HCT116 (cell line): ENCODE data around the gene GCNT1. TPM values are rescaled to one million over a fixed set of nuclear protein-coding genes. Genes with fewer than 3 reads are reported as not detected.

ENCODE experiments used
- ATAC-seq: fragments of 200-7000 bp; cut with Tn5 transposase; 2 replicates; pipeline ENCODE4 v1.9.1; 2020; ENCODE audit warnings: mild to moderate bottlenecking, moderate library complexity
- BruUV-seq: library from RNA; stranded (reverse); fragments of 400-500 nt; replicated peaks from 2 replicates; lab custom pipeline; 2021; lab: Mats Ljungman, UMichigan
- CTCF ChIA-PET: fragments of 300-600 bp; sonication (Branson Sonifier 250); formaldehyde crosslinking; loops from one replicate; lab custom pipeline; 2021; ENCODE audit warnings: antibody characterized with exemption; lab: Charles Lee
- POLR2A ChIA-PET: fragments of 300-600, 350-600 bp; sonication (Branson Sonifier 250); formaldehyde crosslinking; loops from one replicate; lab custom pipeline; 2021; ENCODE audit warnings: antibody characterized with exemption; lab: Charles Lee
- RAD21 ChIA-PET, 2 experiments: fragments of 300-600 bp; sonication (Branson Sonifier 250); formaldehyde crosslinking; loops; one replicate each; lab custom pipeline; 2023; ENCODE audit warnings: low total read pairs in 2 of 2; ENCODE audit not compliant: uncharacterized antibody in 2 of 2, unreplicated experiment in 2 of 2, low non-redundant PET in 1 of 2; lab: Charles Lee
- DNase-seq: peaks from one replicate; pipeline ENCODE4 v3.0.0-alpha.2; 2010; ENCODE audit warnings: low read depth, low spot score
- H2AFZ ChIP-seq: fragments of 200-600 bp; shearing (Covaris generic), sonication (generic); 2 replicates; pipeline ENCODE4 v1.6.1; 2017; ENCODE audit warnings: low read depth, mixed run types, mixed read lengths, antibody characterized with exemption, low read length; ENCODE audit not compliant: poor library complexity, severe bottlenecking
- H3K27ac ChIP-seq: 2 replicates; pipeline ENCODE4 v1.5.1; 2012; ENCODE audit warnings: low read depth, low read length
- H3K27me3 ChIP-seq: fragments of 200-600 bp; sonication (generic); 2 replicates; pipeline ENCODE4 v1.6.1; 2016; ENCODE audit warnings: mixed run types, low read length, mixed read lengths; ENCODE audit not compliant: insufficient read depth
- H3K36me3 ChIP-seq, 2 experiments: fragments of 200-500 bp in 1 of 2; fragments of 200-600 bp in 1 of 2; sonication (Bioruptor generic) in 1 of 2; sonication (generic) in 1 of 2; 2 replicates each; pipeline versions ENCODE4 v1.5.1 to v1.6.1; 2014 to 2016; ENCODE audit warnings: low read length in 2 of 2, inconsistent platforms in 1 of 2, mixed read lengths in 1 of 2, mixed run types in 1 of 2; ENCODE audit not compliant: insufficient read depth in 2 of 2, control insufficient read depth in 1 of 2
- H3K4me1 ChIP-seq, 2 experiments: fragments of 200-600 bp in 1 of 2; sonication (generic) in 1 of 2; 2 replicates each; pipeline versions ENCODE4 v1.5.1 to v1.6.1; 2012 to 2017; ENCODE audit warnings: low read length in 2 of 2, inconsistent platforms in 1 of 2, mild to moderate bottlenecking in 1 of 2, mixed read lengths in 1 of 2, mixed run types in 1 of 2, moderate library complexity in 1 of 2; ENCODE audit not compliant: insufficient read depth in 2 of 2, control insufficient read depth in 1 of 2
- H3K4me2 ChIP-seq: fragments of 200-600 bp; sonication (generic); 2 replicates; pipeline ENCODE4 v1.6.1; 2017; ENCODE audit warnings: mixed run types, low read length, mixed read lengths
- H3K4me3 ChIP-seq, 2 experiments: fragments of 200-600 bp in 1 of 2; sonication (generic) in 1 of 2; replicated peaks in 1 of 2; 2 replicates each; pipeline ENCODE4 v1.5.1; 2011 to 2016; ENCODE audit warnings: low read length in 2 of 2, control low read depth in 1 of 2, low read depth in 1 of 2, mild to moderate bottlenecking in 1 of 2, mixed read lengths in 1 of 2, mixed run types in 1 of 2
- H3K79me2 ChIP-seq: fragments of 200-600 bp; sonication (generic); 2 replicates; pipeline ENCODE4 v1.6.1; 2017; ENCODE audit warnings: mild to moderate bottlenecking, mixed run types, low read length, moderate library complexity, mixed read lengths; ENCODE audit not compliant: insufficient read depth
- H3K9ac ChIP-seq: fragments of 200-600 bp; sonication (generic); 2 replicates; pipeline ENCODE4 v1.6.1; 2016; ENCODE audit warnings: low read length, mixed read lengths
- H3K9me2 ChIP-seq: fragments of 200-600 bp; sonication (generic), shearing (Covaris generic); 2 replicates; pipeline ENCODE4 v1.6.1; 2017; ENCODE audit warnings: mixed run types, mild to moderate bottlenecking, moderate library complexity; ENCODE audit not compliant: insufficient read depth
- H3K9me3 ChIP-seq, 2 experiments: fragments of 200-500 bp in 1 of 2; fragments of 200-600 bp in 1 of 2; sonication (Bioruptor generic) in 1 of 2; sonication (generic) in 1 of 2; 2 replicates each; pipeline ENCODE4 v1.6.1; 2014 to 2017; ENCODE audit warnings: low read length in 2 of 2, mixed read lengths in 2 of 2, inconsistent platforms in 1 of 2, low read depth in 1 of 2, mild to moderate bottlenecking in 1 of 2, mixed run types in 1 of 2, moderate library complexity in 1 of 2; ENCODE audit not compliant: control insufficient read depth in 1 of 2, insufficient read depth in 1 of 2
- H4K20me1 ChIP-seq: fragments of 200-600 bp; sonication (generic), shearing (Covaris generic); 2 replicates; pipeline ENCODE4 v1.6.1; 2017; ENCODE audit warnings: mixed run types, mild to moderate bottlenecking, moderate library complexity; ENCODE audit not compliant: insufficient read depth
- CEBPB ChIP-seq: IDR thresholded peaks from 2 replicates; pipeline ENCODE4 v1.6.1; 2012; ENCODE audit warnings: low read depth
- MAX ChIP-seq: IDR thresholded peaks from 2 replicates; pipeline ENCODE4 v1.6.1; 2012
- POLR2A ChIP-seq: IDR thresholded peaks from 2 replicates; pipeline ENCODE4 v1.7.0; 2011; ENCODE audit warnings: borderline replicate concordance; ENCODE audit not compliant: insufficient read depth, insufficient read length; ENCODE audit errors: extremely low read depth
- POLR2AphosphoS5 ChIP-seq: IDR thresholded peaks from 2 replicates; pipeline ENCODE4 v1.6.1; 2011; ENCODE audit warnings: mild to moderate bottlenecking, low read depth, low read length, moderate library complexity
- SIN3A ChIP-seq: IDR thresholded peaks from 2 replicates; pipeline ENCODE4 v1.6.1; 2012; ENCODE audit warnings: low read depth
- SP1 ChIP-seq: IDR thresholded peaks from 2 replicates; pipeline ENCODE4 v1.6.1; 2012; ENCODE audit warnings: low read depth
- SRF ChIP-seq: IDR thresholded peaks from 2 replicates; pipeline ENCODE4 v1.6.1; 2012; ENCODE audit warnings: low read depth
- TCF7L2 ChIP-seq: IDR thresholded peaks from 2 replicates; pipeline ENCODE4 v1.7.0; 2011; ENCODE audit warnings: borderline replicate concordance, inconsistent platforms; ENCODE audit not compliant: insufficient read depth, insufficient read length; ENCODE audit errors: extremely low read depth
- YY1 ChIP-seq: IDR thresholded peaks from 2 replicates; pipeline ENCODE4 v1.6.1; 2011; ENCODE audit warnings: low read length, low read depth, moderate library complexity, mild to moderate bottlenecking; ENCODE audit not compliant: insufficient replicate concordance; ENCODE audit errors: extremely low read depth
- ZBTB33 ChIP-seq: IDR thresholded peaks from 2 replicates; pipeline ENCODE4 v1.6.1; 2011; ENCODE audit warnings: mild to moderate bottlenecking, low read length, moderate library complexity; ENCODE audit not compliant: insufficient replicate concordance; ENCODE audit errors: extremely low read depth
- ZFX ChIP-seq: fragments of 450-650 bp; IDR thresholded peaks from 2 replicates; pipeline ENCODE4 v1.6.1; 2017
- ZNF274 ChIP-seq: fragments of 200-500 bp; sonication (Bioruptor generic); IDR thresholded peaks from 2 replicates; pipeline ENCODE4 v1.6.1; 2014; ENCODE audit warnings: mild to moderate bottlenecking, low read depth, low read length, inconsistent platforms
- intact Hi-C: fragments of 100-400 bp; cut with micrococcal nuclease; formaldehyde crosslinking; loops from 2 replicates; pipeline ENCODE4 v1.10.0; 2022
- total RNA-seq: library from RNA; stranded (reverse); gene quantifications from one replicate; pipeline ENCODE4 v1.2.1, GENCODE V29; 2021; ENCODE audit not compliant: unreplicated experiment
- TF ChIP-seq, protein P1 (sequence below): IDR thresholded peaks from 2 replicates; pipeline ENCODE4 v1.6.1; 2012; ENCODE audit warnings: low read depth

The GCNT1 gene
- total RNA-seq, 1 experiment from 2014 or later = 5.8 TPM

GRCh38 chr9:76500061-76500460 is 41.1 kb downstream of the GCNT1 start:
- H3K27me3 ChIP-seq = no peaks in the 10 kb centered on the region
- TF ChIP-seq MAX = no peak
- TF ChIP-seq POLR2AphosphoS5 = no peak
- TF ChIP-seq CEBPB = no peak
- TF ChIP-seq, protein P1, sequence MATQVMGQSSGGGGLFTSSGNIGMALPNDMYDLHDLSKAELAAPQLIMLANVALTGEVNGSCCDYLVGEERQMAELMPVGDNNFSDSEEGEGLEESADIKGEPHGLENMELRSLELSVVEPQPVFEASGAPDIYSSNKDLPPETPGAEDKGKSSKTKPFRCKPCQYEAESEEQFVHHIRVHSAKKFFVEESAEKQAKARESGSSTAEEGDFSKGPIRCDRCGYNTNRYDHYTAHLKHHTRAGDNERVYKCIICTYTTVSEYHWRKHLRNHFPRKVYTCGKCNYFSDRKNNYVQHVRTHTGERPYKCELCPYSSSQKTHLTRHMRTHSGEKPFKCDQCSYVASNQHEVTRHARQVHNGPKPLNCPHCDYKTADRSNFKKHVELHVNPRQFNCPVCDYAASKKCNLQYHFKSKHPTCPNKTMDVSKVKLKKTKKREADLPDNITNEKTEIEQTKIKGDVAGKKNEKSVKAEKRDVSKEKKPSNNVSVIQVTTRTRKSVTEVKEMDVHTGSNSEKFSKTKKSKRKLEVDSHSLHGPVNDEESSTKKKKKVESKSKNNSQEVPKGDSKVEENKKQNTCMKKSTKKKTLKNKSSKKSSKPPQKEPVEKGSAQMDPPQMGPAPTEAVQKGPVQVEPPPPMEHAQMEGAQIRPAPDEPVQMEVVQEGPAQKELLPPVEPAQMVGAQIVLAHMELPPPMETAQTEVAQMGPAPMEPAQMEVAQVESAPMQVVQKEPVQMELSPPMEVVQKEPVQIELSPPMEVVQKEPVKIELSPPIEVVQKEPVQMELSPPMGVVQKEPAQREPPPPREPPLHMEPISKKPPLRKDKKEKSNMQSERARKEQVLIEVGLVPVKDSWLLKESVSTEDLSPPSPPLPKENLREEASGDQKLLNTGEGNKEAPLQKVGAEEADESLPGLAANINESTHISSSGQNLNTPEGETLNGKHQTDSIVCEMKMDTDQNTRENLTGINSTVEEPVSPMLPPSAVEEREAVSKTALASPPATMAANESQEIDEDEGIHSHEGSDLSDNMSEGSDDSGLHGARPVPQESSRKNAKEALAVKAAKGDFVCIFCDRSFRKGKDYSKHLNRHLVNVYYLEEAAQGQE = no peak
- TF ChIP-seq SIN3A = no peak
- TF ChIP-seq YY1 = no peak
- no peak for TF ChIP-seq SP1
- TF ChIP-seq ZFX = no peak
- no peak for TF ChIP-seq TCF7L2
- TF ChIP-seq SRF = no peak
- no peak for TF ChIP-seq ZNF274
- no peak for TF ChIP-seq POLR2A
- no peak for TF ChIP-seq ZBTB33
- TF ChIP-seq, all 23 proteins: peak for 0
- Histone ChIP-seq H3K4me3 (no peak overlapping the region), H3K9me2 (no peaks in the 10 kb centered on the region), H3K4me1 (no peaks in the 10 kb centered on the region), H3K36me3 (peaks cover 0 to 3% of the 10 kb centered on the region in 2 experiments; a peak in 1 of 4 replicates), H3K4me2 (no peak overlapping the region), H2AFZ (no peak overlapping the region), H3K27ac (no peak overlapping the region), H3K79me2 (no peaks in the 10 kb centered on the region), H4K20me1 (no peaks in the 10 kb centered on the region), H3K9me3 (no peaks in the 10 kb centered on the region), H3K9ac (no peak overlapping the region)
- intact Hi-C loops = no loop called here
- CTCF ChIA-PET = no interaction called here
- POLR2A ChIA-PET = no interaction called here
- ATAC-seq (no peak), DNase-seq (no peak)
- RAD21 ChIA-PET = no interaction called here
- no TSS peak for BruUV-seq
